OCI-LY7 (cell line): ENCODE measurements around the gene ANKRD62.

ENCODE experiments used
- CTCF ChIP-seq: fragments of 200-600 bp; sonication (generic); conservative IDR thresholded peaks from 2 replicates; pipeline ENCODE4 v1.5.1; 2014; ENCODE audit warnings: mild to moderate bottlenecking, antibody characterized with exemption, low read length, moderate library complexity, mixed read lengths
- EZH2phosphoT487 ChIP-seq: fragments of 200-600 bp; sonication (generic); IDR thresholded peaks from 2 replicates; pipeline ENCODE4 v1.6.1; 2018; ENCODE audit warnings: low read depth, borderline replicate concordance, mild to moderate bottlenecking, mixed run types, antibody characterized with exemption, low read length, moderate library complexity, mixed read lengths

- TF ChIP-seq CTCF: no peak
- TF ChIP-seq EZH2phosphoT487: no peak
Observed at GRCh38 chr18:12091538-12092141, 2.0 kb upstream of the ANKRD62 start.
